Stimulated activated naive CD4-positive, alpha-beta T cell treated with Interleukin-2 at 50 U/mL for 16 hours (primary cell): ENCODE results near the gene MZT2B.
"Not testable (repeated sequence)": the region's sequence is repeated elsewhere in the genome, so short reads cannot be mapped to it uniquely, and the experiment has no call there.

Experiments
- DNase-seq: peaks from one replicate; lab custom pipeline; 2025; lab: John Stamatoyannopoulos, UW

Gene MZT2B

DNA sequence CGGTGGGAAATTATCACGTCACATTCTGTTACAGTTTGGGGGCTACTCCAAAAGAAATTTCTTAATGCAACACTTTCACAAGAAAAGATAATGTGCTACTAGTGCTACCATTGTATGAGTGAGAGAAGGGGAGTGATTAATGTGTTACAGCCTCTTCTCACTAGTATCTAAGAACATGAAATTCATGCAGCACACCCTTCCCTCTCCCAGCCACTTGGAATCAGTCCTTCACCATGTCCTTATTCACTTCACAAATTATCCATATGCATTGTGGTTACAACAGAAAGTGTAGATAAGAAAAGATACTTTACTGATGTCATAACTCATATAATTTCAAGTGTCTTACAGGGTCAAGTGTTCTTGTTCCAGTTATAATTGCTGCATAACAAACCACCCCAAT lies 37.1 kb downstream of the MZT2B start:
- not testable (repeated sequence) for DNase-seq

DNA sequence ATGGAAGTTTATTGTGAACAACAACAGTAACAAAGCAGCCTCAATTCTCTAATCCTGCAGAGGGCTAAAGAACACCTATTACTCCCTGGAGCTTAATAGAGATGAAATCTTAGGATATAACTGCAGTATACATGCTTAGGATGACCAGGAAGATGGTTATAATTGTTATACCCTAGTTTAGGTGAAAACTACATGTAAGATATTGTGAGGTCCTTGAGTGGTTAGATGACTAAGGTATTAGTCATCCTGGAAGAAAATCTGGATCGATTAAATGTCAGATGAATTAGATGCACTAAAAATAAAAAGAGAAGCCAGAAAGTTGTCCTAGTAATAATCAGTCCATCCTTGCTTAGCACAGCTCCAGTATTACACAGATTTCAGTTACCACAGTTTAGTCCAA lies 38.4 kb downstream of the MZT2B start:
- DNase-seq = not testable (repeated sequence)

DNA sequence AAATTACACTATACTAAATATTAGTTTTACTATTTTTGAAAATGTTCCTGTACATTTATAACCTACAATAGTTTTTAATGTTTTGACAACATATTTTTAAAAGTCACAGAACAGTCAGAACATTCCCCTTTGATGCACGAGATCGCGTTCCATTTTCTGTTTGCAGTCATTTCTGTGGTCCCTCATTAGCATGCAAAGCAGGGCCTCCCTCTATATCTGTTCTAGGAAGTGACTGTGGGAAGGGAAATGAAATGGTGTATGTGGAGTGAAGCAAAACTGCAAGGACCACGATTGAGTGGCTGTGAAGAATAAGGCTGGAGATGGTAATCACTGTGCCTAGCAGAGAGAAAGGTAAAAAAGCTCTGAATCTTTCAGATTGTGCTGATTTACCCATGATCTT lies 40.5 kb downstream of the MZT2B start:
- not testable (repeated sequence) for DNase-seq

DNA sequence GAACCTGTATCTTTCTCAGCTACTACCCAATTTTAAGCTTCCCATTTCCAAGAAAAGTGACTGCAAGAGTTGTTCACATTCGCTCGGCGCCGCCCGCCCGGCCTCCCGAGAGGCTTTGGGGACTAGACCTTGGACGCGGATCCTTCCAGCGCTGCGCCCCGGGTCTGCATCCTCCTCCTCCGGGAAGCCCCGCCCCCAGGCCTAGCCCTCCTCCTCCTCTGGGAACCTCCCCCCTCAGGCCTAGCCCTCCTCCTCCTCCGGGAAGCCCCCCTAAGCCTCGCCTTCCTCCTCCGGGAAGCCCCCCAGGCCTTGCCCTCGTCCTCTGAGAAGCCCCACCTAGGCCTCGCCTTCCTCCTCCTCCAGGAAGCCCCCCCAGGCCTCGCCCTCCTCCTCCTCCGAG lies 45.9 kb downstream of the MZT2B start:
- not testable (repeated sequence) for DNase-seq

DNA sequence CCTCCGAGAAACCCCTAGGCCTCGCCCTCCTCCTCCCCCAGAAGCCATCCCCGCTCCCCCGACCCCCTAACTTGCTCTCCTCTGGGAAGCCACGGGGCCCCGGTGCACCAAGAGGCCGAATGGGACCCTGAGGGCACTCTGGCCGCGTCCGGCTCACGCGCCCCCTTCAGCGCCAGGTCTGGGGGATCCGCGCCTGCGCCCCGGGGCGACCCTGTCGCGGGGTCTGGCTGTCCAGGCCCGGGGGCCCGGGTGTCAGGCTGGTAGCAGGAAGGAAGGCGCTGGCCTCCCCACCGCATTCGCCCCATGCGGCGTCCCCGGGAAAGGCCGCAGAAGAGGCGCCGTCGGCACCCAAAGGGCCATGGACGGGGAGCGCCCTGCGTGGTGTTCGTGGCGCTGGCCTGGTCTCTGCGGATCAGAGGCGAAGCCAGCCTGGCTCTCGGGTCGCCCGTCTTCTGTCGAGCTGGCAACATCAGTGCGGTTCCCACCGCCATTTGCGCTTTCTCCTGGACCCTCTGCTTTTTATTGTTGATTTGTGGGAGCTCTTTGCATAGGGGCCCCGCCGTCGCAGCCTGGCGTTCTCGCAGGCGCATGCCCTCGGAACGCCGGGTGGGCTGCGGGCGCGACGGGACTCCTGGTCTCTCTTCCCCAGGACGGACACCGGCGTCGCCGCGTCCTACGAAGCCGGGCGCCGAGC lies 46.6 kb downstream of the MZT2B start:
- not testable (repeated sequence) for DNase-seq

DNA sequence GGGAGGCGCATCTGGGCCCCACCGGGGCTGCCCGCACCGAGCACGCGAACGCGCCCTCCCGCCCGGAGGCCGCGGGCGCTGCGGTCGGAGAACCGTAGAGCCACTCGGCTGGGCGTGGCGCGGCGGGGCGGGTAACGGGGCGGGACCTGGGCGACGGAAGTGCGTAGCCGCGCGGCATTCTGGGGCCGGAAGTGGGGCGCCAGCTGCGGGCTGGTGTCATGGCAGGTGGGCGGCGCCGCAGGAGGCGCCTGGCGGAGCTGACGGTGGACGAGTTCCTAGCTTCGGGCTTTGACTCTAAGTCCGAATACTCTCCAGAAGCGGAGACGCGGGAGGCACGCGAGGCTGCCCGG lies 47.1 kb downstream of the MZT2B start:
- not testable (repeated sequence) for DNase-seq

DNA sequence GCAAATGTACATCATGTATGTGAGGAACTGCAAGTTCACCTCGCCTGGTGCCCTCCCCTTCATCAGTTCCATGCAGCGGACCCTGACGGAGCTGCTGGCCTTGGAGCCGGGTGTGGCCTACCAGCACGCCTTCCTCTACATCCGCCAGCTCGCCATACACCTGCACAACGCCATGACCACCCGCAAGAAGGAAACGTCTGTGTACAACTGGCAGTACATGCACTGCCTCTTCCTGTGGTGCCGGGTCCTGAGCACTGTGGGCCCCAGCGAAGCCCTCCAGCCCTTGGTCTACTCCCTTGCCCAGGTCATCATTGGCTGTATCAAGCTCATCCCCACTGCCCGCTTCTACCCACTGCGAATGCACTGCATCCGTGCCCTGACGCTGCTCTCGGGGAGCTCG lies 48.3 kb downstream of the MZT2B start:
- not testable (repeated sequence) for DNase-seq

DNA sequence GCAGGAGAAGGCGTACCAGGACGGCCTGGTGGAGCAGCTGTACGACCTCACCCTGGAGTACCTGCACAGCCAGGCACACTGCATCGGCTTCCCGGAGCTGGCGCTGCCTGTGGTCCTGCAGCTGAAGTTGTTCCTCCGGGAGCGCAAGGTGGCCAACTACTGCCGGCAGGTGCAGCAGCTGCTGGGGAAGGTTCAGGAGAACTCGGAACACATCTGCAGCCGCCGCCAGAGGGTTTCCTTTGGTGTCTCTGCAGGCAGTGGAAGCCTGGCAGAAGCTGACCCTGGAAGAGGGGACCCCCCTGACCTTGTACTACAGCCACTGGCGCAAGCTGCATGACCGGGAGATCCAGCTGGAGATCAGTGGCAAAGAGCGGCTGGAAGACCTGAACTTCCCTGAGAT lies 48.8 kb downstream of the MZT2B start:
- DNase-seq = not testable (repeated sequence)

DNA sequence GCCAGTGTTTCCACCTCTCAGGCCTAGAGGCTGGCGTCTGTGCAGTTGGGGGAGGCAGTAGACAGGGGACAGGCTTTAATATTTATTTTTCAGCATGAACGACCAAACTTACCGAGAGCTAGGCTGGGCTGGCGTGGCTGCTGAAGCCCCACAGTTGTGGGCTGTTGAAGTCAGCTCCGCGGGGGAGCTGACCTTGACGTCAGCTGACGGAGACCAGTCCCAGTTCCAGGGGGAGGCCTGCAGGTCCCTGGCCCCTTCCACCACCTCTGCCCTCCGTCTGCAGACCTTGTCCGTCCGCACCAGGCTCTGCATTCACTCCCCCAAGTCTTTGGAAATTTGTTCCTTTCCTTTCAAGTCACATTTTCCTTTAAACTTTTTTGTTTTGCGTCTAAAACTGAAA lies 49.6 kb downstream of the MZT2B start:
- DNase-seq = no peak

DNA sequence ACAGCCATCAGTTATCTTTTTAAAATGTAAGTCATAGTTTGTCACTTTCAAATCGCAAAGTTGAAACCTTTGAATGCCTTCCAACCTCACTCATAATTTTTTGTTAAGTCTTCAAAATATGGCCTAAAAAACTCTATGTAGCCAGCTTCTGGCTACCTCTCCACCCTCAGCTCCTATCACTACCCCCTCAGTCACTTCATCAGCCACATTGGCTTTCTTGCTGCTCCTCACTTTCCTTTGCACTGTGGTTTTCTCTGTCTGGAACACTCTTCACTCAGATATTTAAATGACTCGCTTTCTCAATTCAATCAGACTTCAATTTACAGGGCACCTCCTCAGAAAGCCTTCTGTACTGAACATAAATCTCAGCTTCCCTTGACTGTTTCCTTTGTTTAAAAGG lies 51.0 kb downstream of the MZT2B start:
- not testable (repeated sequence) for DNase-seq

DNA sequence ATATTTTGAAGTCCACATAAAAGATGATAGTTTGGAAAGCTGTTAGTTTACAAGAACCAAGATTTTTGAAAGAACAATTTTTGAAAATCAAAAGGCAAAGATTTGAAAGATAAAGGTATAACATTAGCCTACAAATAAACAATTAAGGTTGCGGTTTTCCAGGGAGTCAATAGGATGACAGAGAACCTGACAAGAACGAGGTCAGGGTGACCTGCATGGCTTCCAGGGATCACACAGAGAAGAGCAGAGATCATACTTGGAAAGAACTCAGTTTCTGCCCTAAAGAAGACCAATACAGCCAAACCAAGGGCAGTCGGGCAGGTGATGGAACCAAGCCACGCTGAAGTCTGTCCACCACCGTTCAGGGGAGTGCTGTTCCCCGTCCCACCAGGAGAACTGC lies 57.5 kb downstream of the MZT2B start:
- not testable (repeated sequence) for DNase-seq
